SK-N-SH (cell line): ENCODE results near the gene LGALS14. TPM values are rescaled to one million over a fixed set of nuclear protein-coding genes. Genes with fewer than 3 reads are reported as not detected.

Experiments used
- CTCF ChIA-PET: fragments of 300-600, 350-600 bp; formaldehyde crosslinking; extraction: SDS; loops from one replicate; lab custom pipeline; 2021; lab: Yijun Ruan, JAX
- POLR2A ChIA-PET: fragments of 350-600 bp; sonication (Branson Sonifier 250); formaldehyde crosslinking; extraction: SDS; loops from one replicate; lab custom pipeline; 2020; ENCODE audit warnings: antibody characterized with exemption, inconsistent platforms; lab: Yijun Ruan, JAX
- DNase-seq: peaks from one replicate; pipeline ENCODE4 v3.0.0; 2012
- H2AFZ ChIP-seq: fragments of 200-600 bp; sonication (generic); 2 replicates; pipeline ENCODE4 v1.8.1; 2016; ENCODE audit warnings: antibody characterized with exemption, mild to moderate bottlenecking, low read depth
- H3F3A ChIP-seq: fragments of 200-600 bp; sonication (generic); replicated peaks from 2 replicates; pipeline ENCODE3; 2016; ENCODE audit warnings: antibody characterized with exemption, mild to moderate bottlenecking; ENCODE audit not compliant: insufficient read depth
- H3K27ac ChIP-seq, 2 experiments: fragments of 200-500 bp in 1 of 2; fragments of 200-600 bp in 1 of 2; sonication (Bioruptor generic) in 1 of 2; sonication (generic), shearing (Covaris generic) in 1 of 2; 2 replicates each; pipeline versions ENCODE4 v1.5.1 to v1.6.1; 2014 to 2016; ENCODE audit warnings: low read depth in 2 of 2, inconsistent platforms in 1 of 2, low read length in 1 of 2, mild to moderate bottlenecking in 1 of 2, mixed read lengths in 1 of 2
- H3K27me3 ChIP-seq: fragments of 200-600 bp; sonication (generic), shearing (Covaris generic); 2 replicates; pipeline ENCODE4 v1.6.1; 2016; ENCODE audit warnings: mixed run types; ENCODE audit not compliant: insufficient read depth
- H3K36me3 ChIP-seq, 2 experiments: fragments of 200-500 bp in 1 of 2; fragments of 200-600 bp in 1 of 2; sonication (Bioruptor generic) in 1 of 2; sonication (generic) in 1 of 2; replicated peaks in 1 of 2; 2 replicates each; pipeline versions ENCODE3 to v1.5.1; 2014 to 2016; ENCODE audit warnings: low read length in 1 of 2, mild to moderate bottlenecking in 1 of 2; ENCODE audit not compliant: insufficient read depth in 2 of 2, control insufficient read depth in 1 of 2
- H3K4me1 ChIP-seq, 2 experiments: fragments of 200-500 bp in 1 of 2; fragments of 200-600 bp in 1 of 2; sonication (Bioruptor generic) in 1 of 2; sonication (generic), shearing (Covaris generic) in 1 of 2; 2 replicates each; pipeline versions ENCODE4 v1.5.1 to v1.6.1; 2014 to 2016; ENCODE audit warnings: low read depth in 1 of 2, low read length in 1 of 2, mixed run types in 1 of 2; ENCODE audit not compliant: insufficient read depth in 2 of 2, control insufficient read depth in 1 of 2
- H3K4me2 ChIP-seq: fragments of 200-600 bp; sonication (generic), shearing (Covaris generic); 2 replicates; pipeline ENCODE4 v1.6.1; 2017; ENCODE audit warnings: mixed run types
- H3K4me3 ChIP-seq, 2 experiments: fragments of 200-500 bp in 1 of 2; fragments of 200-600 bp in 1 of 2; sonication (Bioruptor generic) in 1 of 2; sonication (generic), shearing (Covaris generic) in 1 of 2; 2 replicates each; pipeline versions ENCODE4 v1.5.1 to v1.8.1; 2014 to 2016; ENCODE audit warnings: low read depth in 2 of 2, inconsistent platforms in 1 of 2, low read length in 1 of 2, mild to moderate bottlenecking in 1 of 2, mixed read lengths in 1 of 2, moderate library complexity in 1 of 2
- H3K79me2 ChIP-seq: fragments of 200-600 bp; sonication (generic); 2 replicates; pipeline ENCODE4 v1.8.1; 2017; ENCODE audit warnings: mild to moderate bottlenecking; ENCODE audit not compliant: insufficient read depth
- H3K9ac ChIP-seq: fragments of 200-600 bp; sonication (generic); 2 replicates; pipeline ENCODE4 v1.6.1; 2017; ENCODE audit warnings: mixed run types
- H3K9me2 ChIP-seq: fragments of 200-600 bp; sonication (generic); 2 replicates; pipeline ENCODE4 v1.6.1; 2017; ENCODE audit warnings: mixed run types
- H3K9me3 ChIP-seq: fragments of 200-600 bp; sonication (generic); 2 replicates; pipeline ENCODE4 v1.6.1; 2017; ENCODE audit warnings: mixed run types, mild to moderate bottlenecking, moderate library complexity
- H4K20me1 ChIP-seq: fragments of 200-600 bp; sonication (generic); 2 replicates; pipeline ENCODE4 v1.6.1; 2017; ENCODE audit warnings: mild to moderate bottlenecking, mixed run types; ENCODE audit not compliant: insufficient read depth
- ELF1 ChIP-seq: IDR thresholded peaks from 2 replicates; pipeline ENCODE4 v1.4.0; 2012
- EP300 ChIP-seq, 2 experiments: IDR thresholded peaks; 2 replicates each; pipeline versions ENCODE4 v1.4.0 to v1.6.1; 2012; ENCODE audit warnings: borderline replicate concordance in 1 of 2, low read depth in 1 of 2, low read length in 1 of 2
- EZH2phosphoT487 ChIP-seq: fragments of 200-600 bp; sonication (generic); IDR thresholded peaks from 2 replicates; pipeline ENCODE4 v1.6.1; 2017; ENCODE audit warnings: low read depth, mixed run types, mild to moderate bottlenecking, antibody characterized with exemption, moderate library complexity, borderline replicate concordance
- FOXJ3 ChIP-seq: sonication (generic); formaldehyde crosslinking; IDR thresholded peaks from 2 replicates; pipeline ENCODE4 v1.5.1; 2020; ENCODE audit warnings: mild to moderate bottlenecking, missing genetic modification reagents
- FOXM1 ChIP-seq: IDR thresholded peaks from 2 replicates; pipeline ENCODE4 v1.4.0; 2012; ENCODE audit warnings: low read depth, mild to moderate bottlenecking
- GABPA ChIP-seq: IDR thresholded peaks from 2 replicates; pipeline ENCODE4 v1.4.0; 2012; ENCODE audit warnings: low read depth, mild to moderate bottlenecking
- GATA2 ChIP-seq: sonication (generic); formaldehyde crosslinking; IDR thresholded peaks from 2 replicates; pipeline ENCODE4 v1.5.0; 2020; ENCODE audit warnings: mild to moderate bottlenecking, missing genetic modification reagents
- IRF3 ChIP-seq: fragments of 150-350 bp; IDR thresholded peaks from 2 replicates; pipeline ENCODE4 v1.6.1; 2016; ENCODE audit warnings: mild to moderate bottlenecking, low read depth, low read length
- JUND ChIP-seq: IDR thresholded peaks from 2 replicates; pipeline ENCODE4 v1.4.0; 2012
- MEF2A ChIP-seq: IDR thresholded peaks from 2 replicates; pipeline ENCODE4 v1.4.0; 2012; ENCODE audit warnings: low read depth, borderline replicate concordance
- NRF1 ChIP-seq: IDR thresholded peaks from 2 replicates; pipeline ENCODE4 v1.6.1; 2012; ENCODE audit warnings: low read depth, mild to moderate bottlenecking, low read length
- RAD21 ChIP-seq: IDR thresholded peaks from 2 replicates; pipeline ENCODE4 v1.6.1; 2012; ENCODE audit warnings: mild to moderate bottlenecking, low read length
- RCOR1 ChIP-seq: fragments of 150-350 bp; IDR thresholded peaks from 2 replicates; pipeline ENCODE4 v1.6.1; 2017; ENCODE audit warnings: antibody characterized with exemption, low read length
- RFX5 ChIP-seq: IDR thresholded peaks from 2 replicates; pipeline ENCODE4 v1.6.1; 2012; ENCODE audit warnings: mild to moderate bottlenecking, improper control_type of control experiment, low read length
- SIN3A ChIP-seq: IDR thresholded peaks from 2 replicates; pipeline ENCODE4 v1.6.1; 2012; ENCODE audit warnings: low read depth, mild to moderate bottlenecking, low read length, moderate library complexity, borderline replicate concordance
- SMC3 ChIP-seq: IDR thresholded peaks from 2 replicates; pipeline ENCODE4 v1.6.1; 2012; ENCODE audit warnings: low read depth, low read length, improper control_type of control experiment
- TCF12 ChIP-seq: IDR thresholded peaks from 2 replicates; pipeline ENCODE4 v1.4.0; 2012
- TEAD4 ChIP-seq: IDR thresholded peaks from 2 replicates; pipeline ENCODE4 v1.4.0; 2012; ENCODE audit warnings: mild to moderate bottlenecking, borderline replicate concordance; ENCODE audit not compliant: insufficient read depth
- USF2 ChIP-seq: fragments of 150-350 bp; IDR thresholded peaks from 2 replicates; pipeline ENCODE4 v1.6.1; 2017; ENCODE audit warnings: antibody characterized with exemption, low read length, low read depth, borderline replicate concordance
- WGBS: methylation state at CpG from one replicate; pipeline ENCODE4 v1.1.6; 2017; ENCODE audit warnings: low lambda C conversion rate; 5-methylcytosine and 5-hydroxymethylcytosine counted together
- polyA plus RNA-seq, 3 experiments: library from polyadenylated mRNA; depleted of rRNA; stranded (reverse); fragments of >200 nt; gene quantifications; 2 replicates each; pipeline ENCODE4 v1.2.3, GENCODE V29; 2012

Gene LGALS14
- polyA plus RNA-seq, 1 of the 3 experiments (the other 2 are of a cell fraction) = not detected

GRCh38 chr19:39746836-39747529, 42.7 kb downstream of the LGALS14 start:
- no peak for TF ChIP-seq FOXJ3 (CRISPR knock-in tag)
- no peak for TF ChIP-seq SMC3
- no peak for TF ChIP-seq TEAD4
- no peak for TF ChIP-seq SIN3A
- no peak for TF ChIP-seq FOXM1
- TF ChIP-seq JUND = no peak
- TF ChIP-seq MEF2A = no peak
- TF ChIP-seq USF2 = no peak
- no peak for TF ChIP-seq NRF1
- no peak for TF ChIP-seq RCOR1
- no peak for TF ChIP-seq EP300 (IDR thresholded peaks at IDR 0.05; ENCODE audit: borderline replicate concordance in 1 of 2, low read depth in 1 of 2, low read length in 1 of 2)
- TF ChIP-seq ELF1 = no peak
- TF ChIP-seq RAD21 = no peak
- no peak for TF ChIP-seq IRF3
- TF ChIP-seq GATA2 (CRISPR knock-in tag) = no peak
- Histone ChIP-seq H3F3A (no peaks in the 10 kb centered on the region), H3K4me1 (no peaks in the 10 kb centered on the region), H3K36me3 (no peaks in the 10 kb centered on the region), H3K27me3 (peaks cover 27% of the 10 kb centered on the region; the same call in 1 of the 2 replicates), H3K4me2 (no peak overlapping the region), H3K9me3 (no peaks in the 10 kb centered on the region), H3K4me3 (no peak overlapping the region), H3K9ac (no peak overlapping the region), H3K27ac (no peak overlapping the region), H3K79me2 (no peaks in the 10 kb centered on the region), H2AFZ (no peak overlapping the region), H4K20me1 (no peaks in the 10 kb centered on the region), H3K9me2 (no peaks in the 10 kb centered on the region)
- 0% methylated on average over 4 of the region's 4 CpGs for WGBS
- no peak for DNase-seq
- ChIA-PET CTCF (no interaction called here), POLR2A (no interaction called here)

GRCh38 chr19:39749981-39750380, 45.7 kb downstream of the LGALS14 start:
- Histone ChIP-seq H3K9me3 (no peaks in the 10 kb centered on the region), H3K4me3 (no peak overlapping the region), H2AFZ (no peak overlapping the region), H3F3A (no peaks in the 10 kb centered on the region), H3K27ac (no peak overlapping the region), H3K9ac (no peak overlapping the region)
- POLR2A ChIA-PET = no interaction called here
- TF ChIP-seq MEF2A (no peak), GATA2 (CRISPR knock-in tag) (no peak), NRF1 (no peak), FOXM1 (no peak), RFX5 (no peak), EZH2phosphoT487 (no peak), GABPA (no peak), IRF3 (no peak), SMC3 (no peak), TCF12 (no peak)
- TF ChIP-seq, all 33 proteins: peak for 0
- no peaks in the 10 kb centered on the region for H3K9me2 ChIP-seq
- CTCF ChIA-PET = no interaction called here
- no peak overlapping the region for H3K4me2 ChIP-seq
- 13% methylated on average over 5 of the region's 5 CpGs for WGBS
- DNase-seq = no peak
- no peaks in the 10 kb centered on the region for H3K79me2 ChIP-seq
- no peaks in the 10 kb centered on the region for H3K4me1 ChIP-seq
- no peaks in the 10 kb centered on the region for H4K20me1 ChIP-seq
- H3K27me3 ChIP-seq = peaks cover 22% of the 10 kb centered on the region; the same call in 1 of the 2 replicates
- H3K36me3 ChIP-seq = no peaks in the 10 kb centered on the region
